Type B pancreatic cell (in vitro differentiated cells): ENCODE results near the gene RIMBP2. TPM values are rescaled to one million over a fixed set of nuclear protein-coding genes. Genes with fewer than 3 reads are reported as not detected.

Source experiments
- DNase-seq: peaks from one replicate; pipeline ENCODE4 v3.0.0; 2021; ENCODE audit warnings: mixed read lengths; ENCODE audit not compliant: unreplicated experiment; ENCODE audit errors: extremely low spot score
- H3K27ac Mint-ChIP-seq: 2 replicates; pipeline ENCODE4 v1.8.0; 2021; ENCODE audit warnings: mild to moderate bottlenecking, mixed read lengths
- H3K27me3 Mint-ChIP-seq: 2 replicates; pipeline ENCODE4 v1.8.0; 2021; ENCODE audit warnings: mixed read lengths
- H3K36me3 Mint-ChIP-seq: 2 replicates; pipeline ENCODE4 v1.8.0; 2021; ENCODE audit warnings: mixed read lengths
- H3K4me1 Mint-ChIP-seq: one replicate; pipeline ENCODE4 v1.8.0; 2021; ENCODE audit warnings: mixed read lengths; ENCODE audit not compliant: unreplicated experiment
- H3K4me3 Mint-ChIP-seq: 2 replicates; pipeline ENCODE4 v1.8.0; 2021; ENCODE audit warnings: mild to moderate bottlenecking, mixed read lengths
- H3K9me3 Mint-ChIP-seq: 2 replicates; pipeline ENCODE4 v1.8.0; 2021; ENCODE audit warnings: mixed read lengths
- total RNA-seq: library from RNA; stranded (reverse); gene quantifications from 2 replicates; pipeline ENCODE4 v1.2.1, GENCODE V29; 2021; ENCODE audit warnings: low replicate concordance
- TF ChIP-seq, protein P1 (sequence below): fragments of 200-600 bp; sonication (generic); conservative IDR thresholded peaks from 2 replicates; pipeline ENCODE4 v1.5.0; 2021; ENCODE audit warnings: antibody characterized with exemption, mild to moderate bottlenecking

Gene RIMBP2
- total RNA-seq, 1 donor from 2014 or later: 23.7 TPM

DNA sequence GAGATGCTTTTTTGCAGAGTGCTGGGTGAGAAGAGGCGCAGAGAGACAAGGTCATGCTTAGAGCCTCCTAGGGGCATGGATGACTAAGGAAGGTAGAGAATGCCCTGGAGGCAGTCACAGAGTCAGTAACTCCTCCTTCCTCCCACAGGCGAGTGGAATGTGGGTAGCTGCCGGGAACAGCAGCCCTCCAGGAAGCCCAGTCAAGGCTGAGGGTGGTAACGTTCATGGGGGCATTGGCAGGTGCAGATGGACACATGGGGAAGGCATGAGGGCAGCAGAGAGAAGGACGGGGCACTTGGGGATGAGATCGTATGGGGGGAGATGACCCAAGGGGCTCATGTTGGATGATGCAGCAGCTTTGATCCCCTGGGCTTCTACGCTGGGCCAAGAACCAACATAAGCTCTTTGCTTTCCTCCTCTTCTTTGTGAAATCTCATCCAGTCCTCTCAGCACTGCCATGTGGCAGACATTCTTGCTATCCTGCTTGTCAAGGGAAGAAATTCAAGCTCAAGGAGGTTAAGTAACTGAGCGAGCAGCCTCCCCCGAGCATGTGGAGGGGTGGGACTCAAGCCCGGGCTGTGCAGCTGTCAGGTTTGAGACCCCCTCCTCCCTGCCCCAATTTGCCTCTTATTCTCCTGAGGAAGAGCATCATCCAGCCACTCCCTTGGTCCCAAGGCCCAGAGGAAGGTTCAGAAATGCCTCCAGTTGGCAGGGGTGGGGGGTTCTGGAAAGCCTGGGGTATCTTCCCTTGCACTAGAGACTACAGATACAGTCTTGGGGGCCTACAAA, 190.5 kb downstream of the RIMBP2 start:
- TF ChIP-seq, protein P1, sequence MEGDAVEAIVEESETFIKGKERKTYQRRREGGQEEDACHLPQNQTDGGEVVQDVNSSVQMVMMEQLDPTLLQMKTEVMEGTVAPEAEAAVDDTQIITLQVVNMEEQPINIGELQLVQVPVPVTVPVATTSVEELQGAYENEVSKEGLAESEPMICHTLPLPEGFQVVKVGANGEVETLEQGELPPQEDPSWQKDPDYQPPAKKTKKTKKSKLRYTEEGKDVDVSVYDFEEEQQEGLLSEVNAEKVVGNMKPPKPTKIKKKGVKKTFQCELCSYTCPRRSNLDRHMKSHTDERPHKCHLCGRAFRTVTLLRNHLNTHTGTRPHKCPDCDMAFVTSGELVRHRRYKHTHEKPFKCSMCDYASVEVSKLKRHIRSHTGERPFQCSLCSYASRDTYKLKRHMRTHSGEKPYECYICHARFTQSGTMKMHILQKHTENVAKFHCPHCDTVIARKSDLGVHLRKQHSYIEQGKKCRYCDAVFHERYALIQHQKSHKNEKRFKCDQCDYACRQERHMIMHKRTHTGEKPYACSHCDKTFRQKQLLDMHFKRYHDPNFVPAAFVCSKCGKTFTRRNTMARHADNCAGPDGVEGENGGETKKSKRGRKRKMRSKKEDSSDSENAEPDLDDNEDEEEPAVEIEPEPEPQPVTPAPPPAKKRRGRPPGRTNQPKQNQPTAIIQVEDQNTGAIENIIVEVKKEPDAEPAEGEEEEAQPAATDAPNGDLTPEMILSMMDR: no peak
- Mint-ChIP-seq H3K27ac (no peak overlapping the region), H3K36me3 (no peaks in the 10 kb centered on the region), H3K9me3 (no peaks in the 10 kb centered on the region), H3K27me3 (peaks cover 16% of the 10 kb centered on the region), H3K4me1 (no peaks in the 10 kb centered on the region), H3K4me3 (no peak overlapping the region)
- no peak for DNase-seq

GRCh38 chr12:130524759-130525158, 191.3 kb downstream of the RIMBP2 start:
- Mint-ChIP-seq H3K27ac (no peak overlapping the region), H3K4me3 (no peak overlapping the region), H3K9me3 (no peaks in the 10 kb centered on the region), H3K27me3 (peaks cover 16% of the 10 kb centered on the region), H3K36me3 (no peaks in the 10 kb centered on the region), H3K4me1 (no peaks in the 10 kb centered on the region)
- TF ChIP-seq, protein P1: no peak
- DNase-seq: no peak

DNA sequence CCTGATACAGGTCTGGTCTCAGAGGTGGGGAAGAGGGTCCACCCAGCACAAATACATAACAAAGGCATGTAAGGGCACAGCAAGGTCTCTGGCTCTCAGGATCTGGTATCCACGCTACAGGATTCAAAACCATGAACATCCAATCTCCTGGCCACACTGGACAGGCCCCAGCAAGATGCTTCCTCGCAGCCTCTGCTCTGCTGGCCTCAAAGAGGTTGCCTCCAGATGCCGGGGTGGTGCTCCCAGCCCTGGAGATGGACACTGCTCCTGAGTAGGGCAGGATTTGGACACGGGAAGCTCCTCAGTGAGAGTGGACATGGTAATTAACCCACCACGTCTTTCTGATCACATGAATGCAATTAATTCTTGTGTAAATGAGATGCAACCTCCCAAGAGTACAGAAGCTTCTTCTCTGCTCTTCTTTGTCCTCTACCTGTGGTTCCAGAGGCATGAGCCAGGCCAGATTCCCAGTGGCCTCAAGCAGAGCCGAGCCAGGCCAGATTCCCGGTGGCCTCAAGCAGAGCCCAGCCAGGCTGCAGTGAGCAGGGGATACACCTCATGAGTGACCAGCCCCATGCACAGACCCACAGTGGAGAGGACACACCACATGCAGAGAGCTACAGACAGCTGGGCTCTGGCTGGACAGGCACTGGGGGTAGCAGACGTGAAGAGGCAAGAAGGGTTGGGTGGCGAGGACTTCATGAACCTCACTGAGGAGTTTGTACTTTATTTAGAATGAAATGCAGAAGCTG, 192.1 kb downstream of the RIMBP2 start:
- DNase-seq: no peak
- Mint-ChIP-seq H3K27ac (no peak overlapping the region), H3K36me3 (no peaks in the 10 kb centered on the region), H3K27me3 (peaks cover 19% of the 10 kb centered on the region), H3K4me1 (no peaks in the 10 kb centered on the region), H3K4me3 (no peak overlapping the region), H3K9me3 (no peaks in the 10 kb centered on the region)
- TF ChIP-seq, protein P1: no peak

DNA sequence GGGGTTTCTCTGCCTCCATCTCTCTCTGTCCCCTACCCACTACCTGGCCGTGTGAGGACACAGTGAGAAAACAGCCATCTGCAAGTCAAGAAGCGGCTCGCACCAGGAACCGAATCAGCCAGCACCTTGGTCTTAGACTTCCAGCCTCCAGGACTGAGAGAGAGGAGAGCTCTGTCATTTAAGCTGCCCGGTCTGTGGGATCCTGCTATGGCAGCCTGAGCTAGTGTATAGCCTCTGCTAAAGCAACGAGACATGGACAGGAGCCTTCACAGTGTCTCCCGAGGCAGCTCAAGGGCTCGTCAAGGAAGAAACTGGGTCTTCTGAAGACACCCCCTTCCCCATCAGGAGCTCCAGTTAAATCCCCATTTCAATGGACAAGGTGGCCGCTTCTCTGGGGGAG, 192.9 kb downstream of the RIMBP2 start:
- no peak for DNase-seq
- TF ChIP-seq, protein P1: no peak
- Mint-ChIP-seq H3K27me3 (peaks cover 15% of the 10 kb centered on the region), H3K4me3 (no peak overlapping the region), H3K9me3 (no peaks in the 10 kb centered on the region), H3K36me3 (no peaks in the 10 kb centered on the region), H3K27ac (no peak overlapping the region), H3K4me1 (no peaks in the 10 kb centered on the region)

GRCh38 chr12:130522244-130522834, 193.8 kb downstream of the RIMBP2 start:
- H3K4me1 Mint-ChIP-seq: no peaks in the 10 kb centered on the region
- TF ChIP-seq, protein P1: no peak
- DNase-seq: no peak
- H3K27ac Mint-ChIP-seq: no peak overlapping the region
- H3K9me3 Mint-ChIP-seq: no peaks in the 10 kb centered on the region
- no peaks in the 10 kb centered on the region for H3K36me3 Mint-ChIP-seq
- peaks cover 12% of the 10 kb centered on the region for H3K27me3 Mint-ChIP-seq
- H3K4me3 Mint-ChIP-seq: no peak overlapping the region
